AG04450 (cell line): Measurements from ENCODE around the gene GOLGA6L7. TPM values are rescaled to one million over a fixed set of nuclear protein-coding genes. Genes with fewer than 3 reads are reported as not detected.
"Not testable (repeated sequence)": the region's sequence is repeated elsewhere in the genome, so short reads cannot be mapped to it uniquely, and the experiment has no call there.

Source experiments
- CTCF ChIA-PET: fragments of 300-600, 350-600 bp; formaldehyde crosslinking; extraction: SDS; loops from one replicate; lab custom pipeline; 2022; ENCODE audit warnings: antibody characterized with exemption, inconsistent platforms; lab: Charles Lee
- POLR2A ChIA-PET: fragments of 350-600 bp; formaldehyde crosslinking; extraction: SDS; loops from one replicate; lab custom pipeline; 2021; ENCODE audit warnings: antibody characterized with exemption, inconsistent platforms; lab: Yijun Ruan, JAX
- DNase-seq: peaks from one replicate; pipeline ENCODE4 v3.0.0-alpha.2; 2011; ENCODE audit warnings: low read depth, low spot score
- H3K27ac ChIP-seq: one replicate; pipeline ENCODE4 v1.5.1; 2012; ENCODE audit warnings: low read depth, low read length, control low read depth
- H3K27me3 ChIP-seq: one replicate; pipeline ENCODE4 v1.6.0; 2012; ENCODE audit warnings: low read length; ENCODE audit not compliant: control insufficient read depth, insufficient read depth
- H3K4me3 ChIP-seq: 2 replicates; pipeline ENCODE4 v1.5.1; 2011; ENCODE audit warnings: mild to moderate bottlenecking, low read depth, low read length, control low read depth
- H3K9me3 ChIP-seq: 2 replicates; pipeline ENCODE4 v1.5.1; 2012; ENCODE audit warnings: low read length; ENCODE audit not compliant: control insufficient read depth, insufficient read depth
- polyA plus RNA-seq: library from polyadenylated mRNA; depleted of rRNA; stranded (reverse); fragments of >200 nt; gene quantifications from 2 replicates; pipeline ENCODE4 v1.2.3, GENCODE V29; 2011
- TF ChIP-seq, protein P1 (sequence below): IDR thresholded peaks from 2 replicates; pipeline ENCODE4 v1.5.1; 2011; ENCODE audit warnings: low read depth, low read length, control low read depth, inconsistent platforms

Gene GOLGA6L7
- polyA plus RNA-seq, 1 experiment: not detected

DNA sequence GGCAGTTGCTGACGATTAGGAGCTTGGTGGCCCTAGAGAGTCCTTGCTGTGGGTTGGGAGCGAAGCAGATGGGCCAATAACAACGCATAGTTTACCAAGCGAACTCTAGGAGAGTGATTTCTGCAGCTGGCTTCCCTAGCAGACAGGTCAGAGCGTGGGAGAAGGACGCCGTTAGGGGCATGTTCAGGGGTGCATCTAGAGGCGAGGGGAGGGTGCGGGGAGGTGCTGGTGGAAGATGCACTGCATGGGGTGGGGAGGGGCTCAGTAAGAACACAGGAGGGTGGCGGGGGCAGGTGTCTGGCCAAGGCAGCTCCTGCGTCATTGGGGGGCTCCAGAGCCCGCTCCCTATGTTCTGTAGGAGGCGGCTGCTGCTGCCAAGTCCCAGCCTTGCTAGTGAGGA is 46.2 kb upstream of the GOLGA6L7 start:
- no peaks in the 10 kb centered on the region for H3K27me3 ChIP-seq
- TF ChIP-seq, protein P1, sequence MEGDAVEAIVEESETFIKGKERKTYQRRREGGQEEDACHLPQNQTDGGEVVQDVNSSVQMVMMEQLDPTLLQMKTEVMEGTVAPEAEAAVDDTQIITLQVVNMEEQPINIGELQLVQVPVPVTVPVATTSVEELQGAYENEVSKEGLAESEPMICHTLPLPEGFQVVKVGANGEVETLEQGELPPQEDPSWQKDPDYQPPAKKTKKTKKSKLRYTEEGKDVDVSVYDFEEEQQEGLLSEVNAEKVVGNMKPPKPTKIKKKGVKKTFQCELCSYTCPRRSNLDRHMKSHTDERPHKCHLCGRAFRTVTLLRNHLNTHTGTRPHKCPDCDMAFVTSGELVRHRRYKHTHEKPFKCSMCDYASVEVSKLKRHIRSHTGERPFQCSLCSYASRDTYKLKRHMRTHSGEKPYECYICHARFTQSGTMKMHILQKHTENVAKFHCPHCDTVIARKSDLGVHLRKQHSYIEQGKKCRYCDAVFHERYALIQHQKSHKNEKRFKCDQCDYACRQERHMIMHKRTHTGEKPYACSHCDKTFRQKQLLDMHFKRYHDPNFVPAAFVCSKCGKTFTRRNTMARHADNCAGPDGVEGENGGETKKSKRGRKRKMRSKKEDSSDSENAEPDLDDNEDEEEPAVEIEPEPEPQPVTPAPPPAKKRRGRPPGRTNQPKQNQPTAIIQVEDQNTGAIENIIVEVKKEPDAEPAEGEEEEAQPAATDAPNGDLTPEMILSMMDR: no peak
- H3K9me3 ChIP-seq: peaks cover 7% of the 10 kb centered on the region
- CTCF ChIA-PET: no interaction called here
- no peak overlapping the region for H3K4me3 ChIP-seq
- no peak overlapping the region for H3K27ac ChIP-seq
- no peak for DNase-seq
- POLR2A ChIA-PET: no interaction called here

GRCh38 chr15:28892789-28893610 is 44.6 kb upstream of the GOLGA6L7 start:
- Histone ChIP-seq H3K4me3 (no peak overlapping the region), H3K27ac (no peak overlapping the region), H3K27me3 (no peaks in the 10 kb centered on the region), H3K9me3 (peaks cover 7% of the 10 kb centered on the region)
- no peak for DNase-seq
- CTCF ChIA-PET: interaction anchor here (0.6 kb wide), 1 partner anchor 16 kb away, joined by 6 read pairs; no protein-coding TSS in a partner anchor
- POLR2A ChIA-PET: no interaction called here
- TF ChIP-seq, protein P1: no peak

DNA sequence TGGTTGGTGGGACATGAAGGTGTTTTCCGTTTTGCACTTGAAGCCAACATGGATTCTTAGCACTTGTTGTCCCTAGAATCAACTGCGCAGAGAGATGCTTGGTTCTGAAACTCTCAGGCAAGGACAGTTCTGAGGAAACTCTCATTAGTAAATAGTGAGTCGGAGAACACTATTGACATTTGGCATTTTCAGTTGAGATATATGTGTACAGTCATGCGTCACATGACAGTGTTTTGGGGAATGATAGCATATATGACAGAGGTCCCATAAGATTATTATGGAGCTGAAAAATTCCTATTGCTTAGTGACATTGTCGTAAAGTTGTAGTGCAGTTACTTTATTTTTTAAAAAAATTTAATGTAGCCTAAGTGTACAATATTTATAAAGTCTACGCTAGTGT is 43.1 kb upstream of the GOLGA6L7 start:
- POLR2A ChIA-PET: no interaction called here
- TF ChIP-seq, protein P1: no peak
- DNase-seq: no peak
- CTCF ChIA-PET: no interaction called here
- H3K27me3 ChIP-seq: no peaks in the 10 kb centered on the region
- H3K27ac ChIP-seq: no peak overlapping the region
- H3K4me3 ChIP-seq: no peak overlapping the region
- peaks cover 6% of the 10 kb centered on the region for H3K9me3 ChIP-seq

DNA sequence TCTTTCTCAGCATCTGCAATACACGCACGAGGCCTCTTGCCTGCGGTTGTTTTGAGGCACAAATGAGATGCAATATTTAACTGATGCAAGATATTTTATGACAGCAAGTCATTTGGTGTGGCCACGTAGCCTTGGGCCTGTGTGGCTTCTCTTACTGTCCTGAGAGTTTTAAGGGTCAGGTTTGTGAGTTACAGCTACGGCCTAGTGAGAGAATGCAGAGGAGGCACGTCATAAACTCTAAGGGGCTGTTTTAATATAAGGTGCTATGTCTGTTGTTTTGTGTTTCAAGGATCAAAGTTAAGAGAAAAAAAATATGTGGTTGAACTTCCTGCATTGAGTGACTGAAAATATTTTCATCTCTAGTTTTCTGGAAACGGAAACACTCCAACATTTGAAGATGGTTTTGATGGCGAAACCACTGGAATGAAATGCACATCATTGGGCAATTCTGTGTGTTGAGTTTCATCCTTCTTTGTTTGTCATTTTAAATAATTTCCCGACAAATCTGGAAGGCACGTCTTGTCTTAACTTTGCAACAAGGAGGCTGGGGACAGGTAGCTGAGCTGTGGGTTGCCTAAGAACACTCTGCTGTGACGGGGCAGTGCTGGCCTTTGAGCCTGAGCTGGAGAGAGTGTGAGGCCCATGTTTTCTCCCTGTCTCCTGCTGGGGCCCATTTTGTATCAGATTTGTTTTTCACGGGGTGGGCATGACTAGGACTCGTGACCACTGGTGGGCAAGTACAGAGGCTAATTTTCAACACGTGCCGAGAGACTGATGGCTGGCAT is 42.5 kb upstream of the GOLGA6L7 start:
- DNase-seq: no peak
- POLR2A ChIA-PET: no interaction called here
- TF ChIP-seq, protein P1: no peak
- no peaks in the 10 kb centered on the region; the same call in none of the 2 replicates for H3K9me3 ChIP-seq
- H3K27me3 ChIP-seq: no peaks in the 10 kb centered on the region
- H3K4me3 ChIP-seq: no peak overlapping the region
- no peak overlapping the region for H3K27ac ChIP-seq
- CTCF ChIA-PET: interaction anchor here (0.9 kb wide), 1 partner anchor 211 kb away, joined by 3 read pairs; no protein-coding TSS in a partner anchor

DNA sequence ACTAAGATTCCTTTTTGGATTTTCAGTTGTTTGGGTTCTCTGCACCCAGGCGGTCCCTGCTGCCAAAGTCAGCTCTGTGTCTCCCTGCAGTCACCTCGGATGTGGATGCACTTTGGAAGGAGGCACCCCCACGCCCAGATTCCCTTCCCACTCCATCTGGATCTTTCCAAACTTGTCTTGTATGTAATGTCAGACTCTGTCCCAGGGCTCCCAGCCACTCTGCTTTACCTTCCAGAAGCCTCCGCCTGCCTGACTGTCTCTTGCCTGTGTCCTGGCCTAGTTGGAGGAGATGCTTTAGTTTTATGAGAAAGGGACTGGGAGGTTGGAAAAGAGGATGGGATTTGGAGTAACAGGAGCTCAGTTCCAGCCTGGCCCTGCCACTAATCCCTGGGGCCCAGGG is 41.8 kb upstream of the GOLGA6L7 start:
- CTCF ChIA-PET: interaction anchor here (0.9 kb wide), 1 partner anchor 211 kb away, joined by 3 read pairs; no protein-coding TSS in a partner anchor
- H3K27me3 ChIP-seq, H3K4me3 ChIP-seq, DNase-seq, POLR2A ChIA-PET, H3K27ac ChIP-seq, H3K9me3 ChIP-seq: not testable (repeated sequence)

- CTCF ChIA-PET: interaction anchor here (0.9 kb wide), 1 partner anchor 212 kb away, joined by 3 read pairs; no protein-coding TSS in a partner anchor
- POLR2A ChIA-PET, DNase-seq, H3K27ac ChIP-seq, H3K9me3 ChIP-seq, H3K27me3 ChIP-seq, H3K4me3 ChIP-seq: not testable (repeated sequence)
These were observed 41.4 kb upstream of the GOLGA6L7 start for GRCh38 chr15:28889871-28890270.
